IPS DF 6.9 (cell line): ENCODE data around the gene PFKFB4.

Experiments used
- DNase-seq: peaks from one replicate; pipeline ENCODE4 v3.0.0-alpha.2; 2013; ENCODE audit warnings: low read depth, low spot score
- H3K27ac ChIP-seq: one replicate; pipeline ENCODE4 v1.5.1; 2013; ENCODE audit warnings: low read length, control low read depth
- H3K27me3 ChIP-seq: 2 replicates; pipeline ENCODE4 v1.6.1; 2013; ENCODE audit warnings: mild to moderate bottlenecking, low read length; ENCODE audit not compliant: control insufficient read depth, insufficient read depth
- H3K36me3 ChIP-seq: 2 replicates; pipeline ENCODE4 v1.6.1; 2013; ENCODE audit warnings: low read length; ENCODE audit not compliant: control insufficient read depth, insufficient read depth
- H3K4me1 ChIP-seq: 2 replicates; pipeline ENCODE4 v1.6.1; 2013; ENCODE audit warnings: low read length; ENCODE audit not compliant: control insufficient read depth, insufficient read depth
- H3K4me3 ChIP-seq: 2 replicates; pipeline ENCODE4 v1.5.1; 2013; ENCODE audit warnings: mild to moderate bottlenecking, low read length
- H3K9me3 ChIP-seq: 2 replicates; pipeline ENCODE4 v1.6.1; 2013; ENCODE audit warnings: low read length, inconsistent platforms; ENCODE audit not compliant: control insufficient read depth, insufficient read depth
- WGBS: extraction: QIAGEN DNeasy Blood & Tissue Kit; methylation state at CpG from one replicate; pipeline ENCODE4 v1.1.7; 2013; ENCODE audit warnings: mixed read lengths, missing lambda C conversion rate; ENCODE audit not compliant: insufficient read length, insufficient coverage; 5-methylcytosine and 5-hydroxymethylcytosine counted together

PFKFB4 gene

DNA sequence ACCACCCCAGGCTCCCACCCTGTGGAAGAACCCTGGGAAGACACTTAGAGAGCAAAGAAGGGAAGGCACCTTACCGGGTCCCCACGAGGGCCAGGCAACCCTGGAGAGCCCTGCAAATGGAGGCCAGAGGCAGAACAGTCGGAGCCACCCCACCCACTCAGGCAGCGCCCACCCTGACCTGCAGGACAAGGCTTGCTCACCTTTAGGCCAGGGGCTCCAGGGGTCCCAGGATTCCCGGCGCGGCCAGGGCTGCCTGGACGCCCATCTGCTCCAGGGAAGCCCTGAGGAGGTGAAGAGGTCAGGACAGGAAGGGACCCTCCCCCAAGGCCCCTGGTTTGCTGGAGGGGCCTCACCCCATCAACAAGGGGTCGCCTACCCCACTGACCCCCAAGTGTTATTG lies 28.2 kb upstream of the PFKFB4 start:
- no peak for DNase-seq
- Histone ChIP-seq H3K27ac (no peak overlapping the region), H3K36me3 (no peaks in the 10 kb centered on the region; the same call in 1 of the 2 replicates), H3K9me3 (no peaks in the 10 kb centered on the region), H3K27me3 (no peaks in the 10 kb centered on the region), H3K4me3 (no peak overlapping the region), H3K4me1 (no peaks in the 10 kb centered on the region)
- no CpG with 5 or more reads among the region's 9 CpGs for WGBS

GRCh38 chr3:48581621-48582481 lies 25.2 kb upstream of the PFKFB4 start:
- Histone ChIP-seq H3K9me3 (no peaks in the 10 kb centered on the region), H3K4me1 (no peaks in the 10 kb centered on the region), H3K36me3 (no peaks in the 10 kb centered on the region), H3K4me3 (no peak overlapping the region), H3K27me3 (no peaks in the 10 kb centered on the region), H3K27ac (no peak overlapping the region)
- WGBS: no CpG with 5 or more reads among the region's 14 CpGs
- no peak for DNase-seq

DNA sequence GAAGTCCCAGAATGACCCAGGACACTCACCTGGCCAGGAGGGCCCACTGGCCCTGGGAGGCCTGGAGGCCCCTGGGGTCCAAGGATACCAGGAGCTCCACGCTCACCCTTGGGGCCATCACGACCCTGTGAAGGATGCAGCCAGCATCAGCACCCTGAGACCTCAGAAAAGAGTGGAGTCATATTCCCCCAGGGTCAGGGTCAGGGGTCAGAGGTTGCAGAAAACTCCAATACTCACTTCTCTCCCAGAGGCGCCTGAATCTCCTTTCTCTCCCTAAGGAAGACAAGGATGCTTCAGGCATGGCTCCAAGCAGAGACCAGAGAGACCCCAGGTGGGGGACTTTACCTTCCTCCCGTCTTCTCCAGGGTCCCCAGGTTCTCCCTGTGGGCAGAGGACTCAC lies 20.0 kb upstream of the PFKFB4 start:
- Histone ChIP-seq H3K4me3 (no peak overlapping the region), H3K4me1 (no peaks in the 10 kb centered on the region), H3K27ac (no peak overlapping the region), H3K27me3 (no peaks in the 10 kb centered on the region), H3K36me3 (peaks cover 2% of the 10 kb centered on the region; the same call in 1 of the 2 replicates), H3K9me3 (no peaks in the 10 kb centered on the region)
- no peak for DNase-seq
- WGBS: no CpG with 5 or more reads among the region's 4 CpGs

DNA sequence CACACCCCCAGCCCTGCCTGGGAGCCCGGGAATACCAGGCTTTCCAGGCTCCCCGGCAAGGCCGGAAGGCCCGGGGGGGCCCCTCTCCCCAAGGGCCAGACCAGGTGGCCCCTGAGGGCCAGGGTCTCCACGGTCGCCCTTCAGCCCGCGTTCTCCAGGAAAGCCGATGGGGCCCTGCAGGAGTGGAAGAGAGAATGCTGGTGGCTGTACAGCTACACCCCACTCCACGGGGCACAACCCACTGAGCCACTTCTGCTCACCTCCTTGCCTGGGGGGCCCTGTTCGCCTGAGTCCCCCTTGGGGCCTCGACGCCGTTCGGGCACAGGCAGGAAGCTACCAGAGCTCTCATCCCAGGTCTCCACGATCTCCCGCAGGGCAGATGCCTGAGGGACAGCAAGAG lies 18.8 kb upstream of the PFKFB4 start:
- Histone ChIP-seq H3K9me3 (no peaks in the 10 kb centered on the region), H3K36me3 (peaks cover 5% of the 10 kb centered on the region; the same call in 1 of the 2 replicates), H3K27me3 (no peaks in the 10 kb centered on the region), H3K4me1 (no peaks in the 10 kb centered on the region), H3K27ac (no peak overlapping the region), H3K4me3 (no peak overlapping the region)
- no CpG with 5 or more reads among the region's 17 CpGs for WGBS
- no peak for DNase-seq

GRCh38 chr3:48573973-48574585 lies 17.5 kb upstream of the PFKFB4 start:
- Histone ChIP-seq H3K27me3 (no peaks in the 10 kb centered on the region), H3K4me3 (no peak overlapping the region), H3K36me3 (peaks cover 5% of the 10 kb centered on the region; the same call in 1 of the 2 replicates), H3K4me1 (no peaks in the 10 kb centered on the region), H3K27ac (no peak overlapping the region), H3K9me3 (no peaks in the 10 kb centered on the region)
- DNase-seq: no peak
- no CpG with 5 or more reads among the region's 10 CpGs for WGBS

GRCh38 chr3:48572517-48572916 lies 15.9 kb upstream of the PFKFB4 start:
- Histone ChIP-seq H3K27me3 (no peaks in the 10 kb centered on the region), H3K9me3 (no peaks in the 10 kb centered on the region), H3K36me3 (peaks cover 5% of the 10 kb centered on the region; the same call in 1 of the 2 replicates), H3K27ac (no peak overlapping the region), H3K4me3 (no peak overlapping the region), H3K4me1 (no peaks in the 10 kb centered on the region)
- WGBS: no CpG with 5 or more reads among the region's 7 CpGs
- DNase-seq: no peak

DNA sequence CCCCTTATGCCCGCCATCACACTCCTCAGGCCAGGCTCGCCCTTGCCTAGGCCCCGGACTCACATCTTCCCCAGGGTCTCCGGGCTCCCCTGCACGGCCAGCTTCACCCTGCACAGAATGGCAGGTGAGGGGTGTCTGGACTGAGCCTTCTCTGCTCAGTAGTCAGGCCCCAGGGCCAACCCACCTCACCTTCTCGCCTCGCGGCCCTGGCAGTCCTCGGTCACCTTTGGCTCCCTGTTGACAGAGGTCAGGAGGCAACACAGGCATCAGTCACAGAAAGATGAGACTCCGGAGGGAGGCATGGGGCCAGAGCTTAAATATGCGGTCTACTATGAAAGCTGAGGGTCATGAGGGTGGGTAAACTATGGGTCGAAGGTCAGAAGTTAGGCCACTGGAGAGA lies 15.3 kb upstream of the PFKFB4 start:
- no peak overlapping the region for H3K4me3 ChIP-seq
- no peak for DNase-seq
- H3K36me3 ChIP-seq: peaks cover 5% of the 10 kb centered on the region; the same call in 1 of the 2 replicates
- H3K4me1 ChIP-seq: no peaks in the 10 kb centered on the region
- H3K27ac ChIP-seq: no peak overlapping the region
- no peaks in the 10 kb centered on the region for H3K9me3 ChIP-seq
- H3K27me3 ChIP-seq: no peaks in the 10 kb centered on the region
- WGBS: no CpG with 5 or more reads among the region's 12 CpGs

DNA sequence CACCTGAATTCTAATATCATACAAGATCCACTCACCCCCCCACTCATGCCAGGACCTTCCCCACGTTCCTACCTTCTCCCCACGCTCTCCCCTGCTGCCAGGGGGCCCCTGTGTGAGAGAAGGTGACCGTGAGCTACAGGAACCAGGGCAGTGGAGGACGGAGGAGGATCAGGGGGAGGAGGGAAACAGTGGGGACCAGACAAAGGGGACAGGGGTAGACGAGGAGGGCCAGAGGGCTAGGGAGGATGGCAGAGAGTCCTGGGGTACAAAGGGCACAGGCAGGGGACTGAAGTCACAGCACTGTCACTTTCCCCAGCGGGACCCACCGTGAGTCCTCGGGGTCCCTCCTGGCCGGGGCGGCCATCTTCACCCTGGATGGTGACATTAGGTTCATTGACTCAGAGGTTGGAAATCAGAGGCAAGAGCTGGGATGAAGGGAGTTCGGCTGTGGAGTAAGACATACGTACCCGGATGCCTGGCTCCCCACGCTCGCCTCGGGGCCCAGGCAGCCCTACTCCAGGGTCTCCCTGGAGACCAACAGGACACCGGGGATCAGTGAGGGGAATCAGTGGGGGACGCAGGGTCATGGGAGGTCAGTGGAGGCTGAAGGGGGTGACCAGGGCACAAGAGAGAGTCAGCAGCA lies 13.3 kb upstream of the PFKFB4 start:
- Histone ChIP-seq H3K4me1 (no peaks in the 10 kb centered on the region), H3K4me3 (no peak overlapping the region), H3K27ac (no peak overlapping the region), H3K9me3 (no peaks in the 10 kb centered on the region), H3K27me3 (no peaks in the 10 kb centered on the region), H3K36me3 (0 out of 2 replicates have a peak, but pooled peaks cover 2% of the 10 kb centered on the region)
- no peak for DNase-seq
- no CpG with 5 or more reads among the region's 18 CpGs for WGBS

DNA sequence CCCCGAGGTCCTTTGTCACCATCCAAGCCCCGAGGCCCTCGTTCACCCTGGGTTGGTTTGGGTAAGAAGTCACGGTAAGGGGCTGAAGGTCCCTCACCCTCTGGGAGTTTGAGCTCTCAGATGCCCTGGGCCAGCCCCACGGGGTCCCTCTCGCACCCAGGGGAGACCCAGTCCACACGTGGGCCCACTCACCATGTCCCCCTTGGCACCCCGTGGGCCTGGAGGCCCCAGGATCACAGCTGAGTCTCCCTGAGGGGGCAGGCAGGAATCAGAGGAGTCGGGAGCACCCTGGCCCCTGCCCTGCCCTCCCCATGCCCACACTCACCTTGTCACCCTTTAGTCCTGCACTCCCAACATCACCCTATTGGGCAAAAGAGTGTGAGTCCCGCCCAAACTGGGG lies 12.8 kb upstream of the PFKFB4 start:
- no peaks in the 10 kb centered on the region for H3K9me3 ChIP-seq
- H3K4me3 ChIP-seq: no peak overlapping the region
- WGBS: no CpG with 5 or more reads among the region's 10 CpGs
- H3K27me3 ChIP-seq: no peaks in the 10 kb centered on the region
- no peaks in the 10 kb centered on the region for H3K4me1 ChIP-seq
- DNase-seq: no peak
- no peak overlapping the region for H3K27ac ChIP-seq
- H3K36me3 ChIP-seq: 0 out of 2 replicates have a peak, but pooled peaks cover 2% of the 10 kb centered on the region

DNA sequence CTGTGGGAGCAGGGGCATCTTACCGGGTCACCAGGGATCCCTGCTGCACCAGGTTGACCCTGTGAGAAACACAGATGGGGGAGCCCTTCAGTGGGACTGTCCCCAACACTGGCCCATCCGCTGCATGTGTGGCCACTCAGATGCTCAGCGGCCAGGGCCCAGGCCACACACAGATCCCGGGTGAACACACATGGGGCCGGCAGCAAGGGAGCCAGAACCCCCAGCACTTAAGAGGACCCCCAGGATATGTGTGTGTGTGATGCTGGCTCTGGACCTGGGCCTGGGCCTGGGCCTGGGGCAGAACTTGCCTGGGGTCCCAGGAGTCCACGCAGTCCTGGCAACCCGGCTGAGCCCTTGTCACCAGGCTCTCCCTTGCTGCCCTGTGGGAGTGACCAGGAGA lies 11.9 kb upstream of the PFKFB4 start:
- no peaks in the 10 kb centered on the region for H3K9me3 ChIP-seq
- H3K36me3 ChIP-seq: 0 out of 2 replicates have a peak, but pooled peaks cover 2% of the 10 kb centered on the region
- H3K27ac ChIP-seq: no peak overlapping the region
- DNase-seq: no peak
- no peaks in the 10 kb centered on the region for H3K27me3 ChIP-seq
- WGBS: no CpG with 5 or more reads among the region's 7 CpGs
- H3K4me3 ChIP-seq: no peak overlapping the region
- H3K4me1 ChIP-seq: peaks cover 2% of the 10 kb centered on the region; the same call in 1 of the 2 replicates
